Stimulated activated naive CD4-positive, alpha-beta T cell treated with Interleukin-2 at 50 U/mL for 16 hours (primary cell): ENCODE measurements around the gene ODF2.
"Not testable (repeated sequence)": the region's sequence is repeated elsewhere in the genome, so short reads cannot be mapped to it uniquely, and the experiment has no call there.

ENCODE experiments used
- DNase-seq: peaks from one replicate; lab custom pipeline; 2025; lab: John Stamatoyannopoulos, UW

The ODF2 gene

DNA sequence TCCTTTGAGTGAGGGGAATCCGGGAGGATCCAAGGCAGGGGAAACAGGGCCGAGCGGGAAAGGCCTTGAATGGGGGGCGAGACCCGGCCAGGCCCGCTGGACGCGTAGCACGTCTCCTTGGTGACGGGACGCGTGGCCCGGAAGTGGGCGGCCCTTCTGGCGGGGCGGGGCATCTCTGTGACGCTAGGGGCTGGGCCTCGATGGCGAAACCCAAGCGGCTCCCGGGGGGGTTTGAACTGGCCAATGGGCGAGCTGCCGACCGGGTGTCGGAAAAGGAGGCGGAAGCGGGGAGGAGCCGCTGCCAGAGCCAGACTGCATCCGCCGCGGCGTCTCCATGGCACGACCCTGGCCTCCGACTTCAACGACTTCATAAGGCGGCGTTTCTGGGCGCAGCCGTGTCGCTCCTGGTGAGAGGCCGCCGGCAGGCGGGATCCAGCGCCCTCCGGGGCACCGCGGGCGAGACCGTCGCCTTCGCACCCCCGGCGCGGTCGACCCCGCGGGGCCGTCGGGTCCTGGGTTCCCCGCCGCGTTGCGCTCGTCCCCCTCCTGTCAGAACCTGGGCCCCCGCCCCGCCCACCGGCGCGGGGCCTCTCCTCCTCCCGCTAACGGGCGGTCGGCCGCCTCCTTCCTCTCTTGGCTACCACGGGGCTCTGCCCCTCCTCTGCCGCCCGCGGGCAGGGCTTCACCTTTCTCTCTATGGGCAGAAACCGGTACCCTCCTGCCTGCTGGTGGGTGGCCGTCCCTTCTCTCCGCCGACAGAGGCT, at the start of gene ODF2:
ODF2 (plus strand) TSS at position 158 of the 764 bp plus-strand sequence; CDS start at position 244, 86 bp downstream.
- DNase-seq = peak; percentile 99

- no peak for DNase-seq
These were observed 48.9 kb upstream of the ODF2 start for GRCh38 chr9:128406848-128407391.

DNA sequence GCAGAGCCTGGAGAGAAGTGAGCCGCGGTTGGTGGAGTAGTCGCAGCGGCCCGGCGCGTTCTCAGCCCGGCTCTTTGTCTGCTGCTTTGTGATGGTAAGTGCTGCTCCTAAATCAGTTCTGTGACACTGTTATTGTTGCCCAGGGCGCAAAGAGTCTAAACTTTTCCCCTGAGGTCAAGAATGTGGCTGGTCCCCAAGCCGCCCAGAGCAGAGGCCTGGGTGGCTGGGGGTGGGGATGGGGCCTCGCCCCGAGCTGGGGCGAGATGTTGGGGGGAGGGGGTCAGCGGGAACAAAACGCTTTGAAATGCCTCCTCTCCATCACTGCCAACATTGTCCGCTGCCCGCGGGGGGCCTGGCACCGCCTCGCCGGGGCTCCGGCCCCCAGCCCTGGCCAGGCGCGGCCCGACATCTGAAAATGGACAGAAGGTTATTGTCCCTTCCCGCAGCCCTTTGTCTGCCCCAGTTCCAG, 46.8 kb upstream of the ODF2 start:
- no peak for DNase-seq

DNA sequence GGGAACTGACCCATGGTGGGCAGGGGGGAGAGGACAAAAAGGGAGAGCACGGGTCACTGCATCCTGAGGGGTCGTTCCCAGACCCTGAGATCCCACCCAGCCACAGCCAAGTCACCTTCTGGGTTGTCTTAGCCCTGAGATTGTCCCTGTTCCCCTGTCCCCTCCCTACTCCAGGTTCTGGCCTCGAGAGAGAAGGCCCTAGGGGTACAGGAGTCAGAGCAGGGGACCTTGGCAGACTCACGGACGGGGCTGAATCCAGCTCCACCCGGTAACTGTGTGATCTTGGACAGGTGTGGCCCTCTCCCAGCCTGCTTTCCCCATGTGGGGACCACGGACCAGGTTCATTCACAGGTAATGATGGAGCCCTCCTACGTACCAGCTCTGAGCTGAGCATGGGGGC, 46.4 kb upstream of the ODF2 start:
- no peak for DNase-seq

DNA sequence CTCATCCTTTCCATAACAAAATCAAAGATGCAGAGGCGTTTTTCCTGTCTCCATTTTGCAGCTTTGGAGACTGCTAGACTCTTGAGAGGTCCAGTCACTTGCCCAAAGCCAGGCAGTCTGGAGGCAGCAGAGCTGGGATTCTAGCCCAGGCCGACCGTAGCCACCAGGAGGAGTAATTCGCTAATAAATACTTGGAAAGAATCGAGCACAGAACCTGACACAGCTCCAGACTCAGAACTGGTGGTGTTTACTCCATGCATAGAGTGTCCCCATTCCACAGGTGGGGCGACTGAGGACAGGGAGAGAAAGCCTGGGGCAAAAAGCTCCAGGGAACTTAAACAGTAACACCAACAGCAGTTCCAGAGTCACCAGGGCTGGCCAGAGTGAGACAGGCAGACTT, 45.8 kb upstream of the ODF2 start:
- no peak for DNase-seq

- no peak for DNase-seq
These were observed 44.3 kb upstream of the ODF2 start for GRCh38 chr9:128411364-128412119.

- DNase-seq = peak; percentile 16
These were observed 43.6 kb upstream of the ODF2 start for GRCh38 chr9:128412120-128412790.

GRCh38 chr9:128413728-128414127, 42.1 kb upstream of the ODF2 start:
- DNase-seq = not testable (repeated sequence)

DNA sequence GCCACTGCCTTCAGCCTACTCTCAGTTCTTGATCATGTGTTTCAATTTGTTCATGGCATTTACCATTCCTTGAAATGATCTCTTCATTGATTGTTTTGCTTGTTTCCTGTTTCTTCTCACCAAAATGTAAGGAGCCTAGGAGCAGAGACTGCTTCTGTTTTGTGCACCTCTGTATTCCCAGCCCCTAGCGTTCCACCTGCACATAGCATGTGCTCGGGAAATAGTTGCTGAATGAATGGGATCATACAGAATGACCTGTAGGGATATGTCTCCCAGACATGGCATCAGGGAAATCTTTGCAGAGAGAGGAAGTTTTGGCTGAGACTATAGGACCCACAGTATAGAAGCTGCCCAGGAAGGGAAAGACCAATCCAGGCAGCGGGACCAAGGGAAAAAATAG, 41.3 kb upstream of the ODF2 start:
- no peak for DNase-seq

DNA sequence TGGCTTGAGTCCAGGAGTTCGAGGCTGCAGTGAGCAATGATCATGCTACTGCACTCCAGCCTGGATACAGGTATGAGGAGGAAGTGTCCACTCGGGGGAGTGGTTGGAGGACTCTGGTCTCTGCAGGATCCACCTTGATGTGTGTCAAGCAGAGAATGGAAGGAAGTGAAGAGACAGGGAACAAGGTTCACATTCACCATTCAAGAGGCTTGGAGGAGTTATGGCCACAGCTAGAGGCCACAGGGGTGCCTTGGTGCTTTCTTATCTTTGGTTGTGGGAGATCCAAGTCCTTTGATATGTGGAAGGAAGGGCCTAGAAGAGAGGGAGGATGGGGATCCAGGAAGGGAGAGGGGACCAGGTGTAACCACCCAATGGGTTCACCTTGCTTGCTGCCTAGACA, 40.5 kb upstream of the ODF2 start:
- DNase-seq = no peak

DNA sequence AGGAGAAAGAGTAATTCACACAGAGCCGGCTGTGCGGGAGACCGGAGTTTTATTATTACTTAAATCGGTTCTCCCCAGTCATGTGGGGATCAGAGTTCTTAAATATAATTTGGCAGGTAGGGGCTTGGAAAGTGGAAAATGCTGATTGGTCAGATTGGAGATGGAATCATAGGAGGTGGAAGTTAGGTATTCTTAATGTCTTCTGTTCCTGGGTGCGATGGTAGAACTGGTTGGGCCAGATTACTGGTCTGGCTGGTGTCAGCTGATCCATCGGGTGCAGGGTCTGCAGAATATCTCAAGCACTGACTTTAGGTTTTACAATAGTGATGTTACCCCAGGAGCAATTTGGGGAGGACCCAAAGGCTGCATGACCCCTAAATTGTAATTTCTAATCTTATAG, 39.8 kb upstream of the ODF2 start:
- DNase-seq = no peak

- DNase-seq = no peak
These were observed 39.3 kb upstream of the ODF2 start for GRCh38 chr9:128416432-128417019.

- no peak for DNase-seq
These were observed 36.5 kb upstream of the ODF2 start for GRCh38 chr9:128419061-128419925.

DNA sequence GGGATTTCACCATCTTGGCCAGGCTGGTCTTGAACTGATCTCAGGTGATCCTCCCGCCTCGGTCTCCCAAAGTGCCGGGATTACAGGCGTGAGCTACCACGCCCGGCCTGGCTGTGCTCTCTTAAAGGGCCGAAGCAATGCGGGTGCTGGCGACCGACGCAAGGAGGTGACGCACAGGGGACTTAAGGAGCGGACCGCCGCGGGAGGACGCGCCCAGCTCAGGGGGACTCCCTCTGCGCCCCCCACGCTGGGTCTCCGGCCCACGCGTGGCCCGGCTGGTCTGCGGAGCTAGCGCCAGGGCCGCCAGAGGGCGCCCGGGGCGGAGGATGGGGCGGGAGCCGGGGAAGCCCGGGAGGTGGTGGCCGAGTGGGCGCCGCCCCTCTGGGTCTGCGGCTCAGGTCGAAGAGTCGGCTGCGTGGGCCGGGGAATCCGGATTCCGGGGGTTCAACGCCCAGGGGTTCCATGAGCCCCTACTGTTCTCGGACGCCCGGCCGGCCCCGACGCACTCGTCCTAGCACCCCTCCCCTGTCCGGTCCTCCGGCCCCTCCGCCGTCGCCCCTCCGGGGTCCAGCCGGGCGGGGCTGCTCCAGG, 35.7 kb upstream of the ODF2 start:
- DNase-seq = peak; percentile 63

- peak; percentile 43 for DNase-seq
These were observed 34.9 kb upstream of the ODF2 start, which contains the start of gene CERCAM for GRCh38 chr9:128420651-128421481. CERCAM (plus strand) TSS chr9:128420857; CDS start chr9:128420878, 21 bp downstream.

DNA sequence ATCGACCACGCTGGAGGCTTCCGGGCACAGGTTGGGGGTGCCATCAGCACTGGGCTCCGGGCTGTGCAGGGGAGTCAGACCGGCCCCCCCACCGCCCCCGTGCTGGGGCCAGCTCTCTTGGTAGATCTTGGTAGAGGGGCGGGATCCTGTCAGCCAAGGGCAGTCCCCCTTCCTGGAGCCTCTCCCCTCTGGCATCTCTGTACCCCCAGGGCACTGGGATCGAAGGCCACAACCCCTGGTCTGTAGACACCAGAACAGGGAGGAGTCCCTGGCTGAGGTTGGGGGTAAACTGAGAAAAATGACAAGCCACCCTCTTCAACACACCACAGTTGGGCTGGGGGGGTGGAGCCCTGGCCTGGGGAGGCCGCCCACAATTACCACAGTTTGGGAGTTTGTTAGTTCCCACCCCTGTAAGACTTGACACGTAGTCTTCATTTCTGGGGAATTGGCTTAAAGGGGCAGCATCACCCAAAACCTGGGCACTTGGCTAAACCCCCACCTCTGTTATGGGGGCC, 34.3 kb upstream of the ODF2 start:
- DNase-seq = no peak

GRCh38 chr9:128422022-128422782, 33.6 kb upstream of the ODF2 start:
- DNase-seq = not testable (repeated sequence)

DNA sequence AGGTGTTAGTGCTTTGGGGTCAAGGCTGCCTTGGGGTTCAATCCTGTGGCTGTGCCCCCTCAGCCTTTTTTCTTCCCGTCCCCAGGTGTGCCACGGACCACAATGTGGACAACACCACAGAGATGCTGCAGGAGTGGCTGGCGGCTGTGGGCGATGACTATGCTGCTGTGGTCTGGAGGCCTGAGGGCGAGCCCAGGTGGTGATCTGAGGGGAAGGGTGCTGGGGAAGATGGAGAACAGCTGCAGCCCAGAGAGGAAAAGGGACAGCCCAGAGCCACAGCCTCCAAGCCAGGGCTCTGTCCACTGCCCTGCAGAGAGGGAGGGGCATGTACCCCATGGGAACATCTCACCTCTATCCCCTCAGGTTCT, 33.0 kb upstream of the ODF2 start:
- DNase-seq = no peak

DNA sequence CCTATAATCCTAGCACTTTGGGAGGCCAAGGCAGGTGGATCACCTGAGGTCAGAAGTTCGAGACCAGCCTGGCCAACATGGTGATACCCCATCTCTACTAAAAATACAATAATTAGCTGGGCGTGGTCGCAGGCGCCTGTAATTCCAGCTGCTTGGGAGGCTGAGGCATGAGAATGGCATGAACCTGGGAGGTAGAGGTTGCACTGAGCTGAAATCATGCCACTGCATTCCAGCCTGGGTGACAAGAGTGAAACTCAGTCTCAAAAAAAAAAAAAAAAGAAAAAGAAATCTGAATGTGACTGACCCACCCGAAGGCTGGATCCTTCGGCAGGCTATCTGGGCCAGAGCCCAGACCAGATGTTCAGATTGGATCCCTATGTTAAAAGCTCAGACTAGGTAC, 32.5 kb upstream of the ODF2 start:
- not testable (repeated sequence) for DNase-seq
